ENCODE results near the gene PRRX2. TPM values are rescaled to one million over a fixed set of nuclear protein-coding genes. Genes with fewer than 3 reads are reported as not detected.

PRRX2 gene
- total RNA-seq, 5 donors from 2014 or later (not counting 1 experiment from before 2014, with no cell fraction given), result 0.26 TPM; not detected in 4

GRCh38 chr9:129710169-129710453 lies 44.7 kb downstream of the PRRX2 start:
- H3K27me3 Mint-ChIP-seq, result peaks cover 0 to 2% of the 10 kb centered on the region in 2 donors
- no peak overlapping the region for H3K4me3 ChIP-seq (ENCODE audit: control insufficient read depth in 1 of 2, extremely low read depth in 1 of 2, low read length in 1 of 2)
- H3K27ac Mint-ChIP-seq, result no peak overlapping the region
- no peaks in the 10 kb centered on the region for H3K36me3 ChIP-seq (ENCODE audit: control insufficient read depth in 2 of 2, extremely low read depth in 1 of 2, insufficient read depth in 1 of 2, low read length in 1 of 2)
- DNase-seq, result no peak
- H3K9me3 ChIP-seq, result no peaks in the 10 kb centered on the region
- peaks cover 6 to 31% of the 10 kb centered on the region in 2 experiments for H3K4me1 ChIP-seq (ENCODE audit: control insufficient read depth in 1 of 2, extremely low read depth in 1 of 2, insufficient read depth in 2 of 2, low read length in 2 of 2)
- peaks cover 23 to 25% (median 23%) of the 10 kb centered on the region in 3 donors for H3K4me1 Mint-ChIP-seq
- H3K27ac ChIP-seq (ENCODE audit: low read length), result no peak overlapping the region
- no peaks in the 10 kb centered on the region for H3K36me3 Mint-ChIP-seq
- ChIA-PET CTCF (no interaction called here), POLR2A (interaction anchor here in 1 of 2 donors (0.6 kb wide), 1 partner anchor 90 kb away, joined by 6 read pairs; no protein-coding TSS in a partner anchor)
- no peak for ATAC-seq (replicated peaks in 1 of 4)
- H3K9me3 Mint-ChIP-seq, result no peaks in the 10 kb centered on the region
- peaks cover 0 to 7% of the 10 kb centered on the region in 2 experiments for H3K27me3 ChIP-seq (replicated peaks in 1 of 2; ENCODE audit: control insufficient read depth in 2 of 2, extremely low read depth in 1 of 2, insufficient read depth in 2 of 2, low read length in 1 of 2)
- H3K4me3 Mint-ChIP-seq, result no peak overlapping the region
- 90% methylated on average over 3 of the region's 3 CpGs for WGBS (ENCODE audit: insufficient coverage)

- Mint-ChIP-seq H3K27ac (no peak overlapping the region), H3K4me3 (peak overlapping the region in 1 of 3 donors; percentile 51), H3K36me3 (no peaks in the 10 kb centered on the region), H3K27me3 (peaks cover 0 to 9% of the 10 kb centered on the region in 2 donors), H3K9me3 (no peaks in the 10 kb centered on the region), H3K4me1 (peaks cover 23 to 27% (median 23%) of the 10 kb centered on the region in 3 donors)
- POLR2A ChIA-PET, result no interaction called here
- no peak for ATAC-seq (replicated peaks in 1 of 4)
- Histone ChIP-seq H3K27me3 (replicated peaks in 1 of 2; ENCODE audit: control insufficient read depth in 2 of 2, extremely low read depth in 1 of 2, insufficient read depth in 2 of 2, low read length in 1 of 2) (peaks cover 0 to 11% of the 10 kb centered on the region in 2 experiments), H3K4me1 (ENCODE audit: control insufficient read depth in 1 of 2, extremely low read depth in 1 of 2, insufficient read depth in 2 of 2, low read length in 2 of 2) (peaks cover 6 to 31% of the 10 kb centered on the region in 2 experiments), H3K4me3 (ENCODE audit: control insufficient read depth in 1 of 2, extremely low read depth in 1 of 2, low read length in 1 of 2) (no peak overlapping the region), H3K27ac (ENCODE audit: low read length) (no peak overlapping the region), H3K36me3 (ENCODE audit: control insufficient read depth in 2 of 2, extremely low read depth in 1 of 2, insufficient read depth in 1 of 2, low read length in 1 of 2) (no peaks in the 10 kb centered on the region), H3K9me3 (no peaks in the 10 kb centered on the region)
- 36% methylated on average over 17 of the region's 26 CpGs for WGBS (ENCODE audit: insufficient coverage)
- CTCF ChIA-PET, result interaction anchor here (0.6 kb wide), 2 partner anchors 14 to 231 kb away, joined by 3 to 4 read pairs; no protein-coding TSS in a partner anchor
- DNase-seq, result no peak
Observed at GRCh38 chr9:129712634-129713401, 47.4 kb downstream of the PRRX2 start.

- Mint-ChIP-seq H3K27ac (no peak overlapping the region), H3K4me3 (peak overlapping the region in 1 of 3 donors; percentile 51), H3K36me3 (no peaks in the 10 kb centered on the region), H3K9me3 (no peaks in the 10 kb centered on the region), H3K27me3 (peaks cover 0 to 9% of the 10 kb centered on the region in 2 donors), H3K4me1 (peaks cover 23 to 27% (median 23%) of the 10 kb centered on the region in 3 donors)
- Histone ChIP-seq H3K4me3 (ENCODE audit: control insufficient read depth in 1 of 2, extremely low read depth in 1 of 2, low read length in 1 of 2) (no peak overlapping the region), H3K27me3 (replicated peaks in 1 of 2; ENCODE audit: control insufficient read depth in 2 of 2, extremely low read depth in 1 of 2, insufficient read depth in 2 of 2, low read length in 1 of 2) (peaks cover 0 to 16% of the 10 kb centered on the region in 2 experiments), H3K4me1 (ENCODE audit: control insufficient read depth in 1 of 2, extremely low read depth in 1 of 2, insufficient read depth in 2 of 2, low read length in 2 of 2) (peaks cover 6 to 31% of the 10 kb centered on the region in 2 experiments), H3K27ac (ENCODE audit: low read length) (no peak overlapping the region), H3K36me3 (ENCODE audit: control insufficient read depth in 2 of 2, extremely low read depth in 1 of 2, insufficient read depth in 1 of 2, low read length in 1 of 2) (no peaks in the 10 kb centered on the region), H3K9me3 (no peaks in the 10 kb centered on the region)
- ChIA-PET POLR2A (no interaction called here), CTCF (no interaction called here)
- DNase-seq (no peak), ATAC-seq (replicated peaks in 1 of 4) (no peak)
- no CpG with 5 or more reads among the region's 10 CpGs for WGBS (ENCODE audit: insufficient coverage)
Observed at GRCh38 chr9:129713402-129713679, 47.9 kb downstream of the PRRX2 start.

- H3K27ac ChIP-seq (ENCODE audit: low read length), result no peak overlapping the region
- Mint-ChIP-seq H3K4me3 (no peak overlapping the region), H3K4me1 (peaks cover 23 to 25% (median 23%) of the 10 kb centered on the region in 3 donors), H3K27ac (no peak overlapping the region), H3K9me3 (no peaks in the 10 kb centered on the region), H3K27me3 (peaks cover 0 to 11% of the 10 kb centered on the region in 2 donors), H3K36me3 (no peaks in the 10 kb centered on the region)
- ChIA-PET CTCF (no interaction called here), POLR2A (no interaction called here)
- H3K27me3 ChIP-seq (replicated peaks in 1 of 2; ENCODE audit: control insufficient read depth in 2 of 2, extremely low read depth in 1 of 2, insufficient read depth in 2 of 2, low read length in 1 of 2), result peaks cover 0 to 24% of the 10 kb centered on the region in 2 experiments
- no peaks in the 10 kb centered on the region for H3K36me3 ChIP-seq (ENCODE audit: control insufficient read depth in 2 of 2, extremely low read depth in 1 of 2, insufficient read depth in 1 of 2, low read length in 1 of 2)
- H3K4me3 ChIP-seq (ENCODE audit: control insufficient read depth in 1 of 2, extremely low read depth in 1 of 2, low read length in 1 of 2), result no peak overlapping the region
- ATAC-seq (replicated peaks in 1 of 4) (no peak), DNase-seq (no peak)
- WGBS (ENCODE audit: insufficient coverage), result 79% methylated on average over 10 of the region's 15 CpGs
- H3K4me1 ChIP-seq (ENCODE audit: control insufficient read depth in 1 of 2, extremely low read depth in 1 of 2, insufficient read depth in 2 of 2, low read length in 2 of 2), result peaks cover 6 to 31% of the 10 kb centered on the region in 2 experiments
- H3K9me3 ChIP-seq, result no peaks in the 10 kb centered on the region
Observed at GRCh38 chr9:129714511-129715061, 49.1 kb downstream of the PRRX2 start.

- Mint-ChIP-seq H3K4me3 (no peak overlapping the region), H3K9me3 (no peaks in the 10 kb centered on the region), H3K4me1 (peaks cover 17 to 22% (median 19%) of the 10 kb centered on the region in 3 donors), H3K36me3 (no peaks in the 10 kb centered on the region), H3K27me3 (peaks cover 0 to 15% of the 10 kb centered on the region in 2 donors), H3K27ac (no peak overlapping the region)
- ChIA-PET CTCF (no interaction called here), POLR2A (no interaction called here)
- H3K36me3 ChIP-seq (ENCODE audit: control insufficient read depth in 2 of 2, extremely low read depth in 1 of 2, insufficient read depth in 1 of 2, low read length in 1 of 2), result no peaks in the 10 kb centered on the region
- H3K27me3 ChIP-seq (replicated peaks in 1 of 2; ENCODE audit: control insufficient read depth in 2 of 2, extremely low read depth in 1 of 2, insufficient read depth in 2 of 2, low read length in 1 of 2), result peaks cover 0 to 38% of the 10 kb centered on the region in 2 experiments
- H3K27ac ChIP-seq (ENCODE audit: low read length), result no peak overlapping the region
- ATAC-seq (replicated peaks in 1 of 4) (no peak), DNase-seq (no peak)
- H3K4me1 ChIP-seq (ENCODE audit: control insufficient read depth in 1 of 2, extremely low read depth in 1 of 2, insufficient read depth in 2 of 2, low read length in 2 of 2), result peaks cover 6 to 25% of the 10 kb centered on the region in 2 experiments
- no peak overlapping the region for H3K4me3 ChIP-seq (ENCODE audit: control insufficient read depth in 1 of 2, extremely low read depth in 1 of 2, low read length in 1 of 2)
- WGBS (ENCODE audit: insufficient coverage), result 100% methylated on average over 2 of the region's 5 CpGs
- H3K9me3 ChIP-seq, result no peaks in the 10 kb centered on the region
Observed at GRCh38 chr9:129716091-129716490, 50.6 kb downstream of the PRRX2 start.

GRCh38 chr9:129717991-129718390 lies 52.5 kb downstream of the PRRX2 start:
- H3K36me3 ChIP-seq (ENCODE audit: control insufficient read depth in 2 of 2, extremely low read depth in 1 of 2, insufficient read depth in 1 of 2, low read length in 1 of 2), result no peaks in the 10 kb centered on the region
- no peaks in the 10 kb centered on the region for H3K36me3 Mint-ChIP-seq
- H3K4me3 Mint-ChIP-seq, result no peak overlapping the region
- H3K9me3 Mint-ChIP-seq, result no peaks in the 10 kb centered on the region
- H3K27me3 Mint-ChIP-seq, result peaks cover 0 to 21% of the 10 kb centered on the region in 2 donors
- H3K4me1 ChIP-seq (ENCODE audit: control insufficient read depth in 1 of 2, extremely low read depth in 1 of 2, insufficient read depth in 2 of 2, low read length in 2 of 2), result peaks cover 2 to 6% of the 10 kb centered on the region in 2 experiments
- peaks cover 0 to 53% of the 10 kb centered on the region in 2 experiments for H3K27me3 ChIP-seq (replicated peaks in 1 of 2; ENCODE audit: control insufficient read depth in 2 of 2, extremely low read depth in 1 of 2, insufficient read depth in 2 of 2, low read length in 1 of 2)
- no peak overlapping the region for H3K27ac ChIP-seq (ENCODE audit: low read length)
- no peaks in the 10 kb centered on the region for H3K9me3 ChIP-seq
- ChIA-PET POLR2A (interaction anchor here in 1 of 2 donors (0.6 kb wide), 1 partner anchor 46 kb away, joined by 3 read pairs; no protein-coding TSS in a partner anchor), CTCF (no interaction called here)
- WGBS (ENCODE audit: insufficient coverage), result 74% methylated on average over 5 of the region's 5 CpGs
- H3K27ac Mint-ChIP-seq, result no peak overlapping the region
- H3K4me1 Mint-ChIP-seq, result peaks cover 3 to 4% (median 3%) of the 10 kb centered on the region in 3 donors
- H3K4me3 ChIP-seq (ENCODE audit: control insufficient read depth in 1 of 2, extremely low read depth in 1 of 2, low read length in 1 of 2), result no peak overlapping the region
- DNase-seq (no peak), ATAC-seq (replicated peaks in 1 of 4) (no peak)

Measured in T-cell (primary cell).